LNCAP (cell line): ENCODE results near the gene PPP4R4.

Experiments used
- CTCF ChIP-seq: fragments of 450-650 bp; IDR thresholded peaks from 2 replicates; pipeline ENCODE4 v1.5.1; 2017; ENCODE audit warnings: mild to moderate bottlenecking

PPP4R4 gene

GRCh38 chr14:94164685-94165431 lies 9.3 kb upstream of the PPP4R4 start:
- TF ChIP-seq CTCF: no peak

GRCh38 chr14:94165744-94166143 lies 8.4 kb upstream of the PPP4R4 start:
- no peak for TF ChIP-seq CTCF

- TF ChIP-seq CTCF: no peak
These were observed 4.0 kb upstream of the PPP4R4 start for GRCh38 chr14:94170136-94170535.

GRCh38 chr14:94171208-94171607 lies 2.9 kb upstream of the PPP4R4 start:
- TF ChIP-seq CTCF: no peak

- TF ChIP-seq CTCF: no peak
These were observed 1.6 kb upstream of the PPP4R4 start for GRCh38 chr14:94172545-94172944.

- TF ChIP-seq CTCF: no peak
These were observed 644 bp upstream of the PPP4R4 start for GRCh38 chr14:94173471-94173884.

- no peak for TF ChIP-seq CTCF
These were observed 485 bp downstream of the PPP4R4 start for GRCh38 chr14:94174604-94175010.
